Measurements from ENCODE around the gene SEMA3C.

Gene SEMA3C

GRCh38 chr7:80722616-80723195 lies 196.1 kb downstream of the SEMA3C start:
- no peak overlapping the region for H4K91ac ChIP-seq (ENCODE audit: low read depth, low read length, poor library complexity)
- WGBS, 2 donors (ENCODE audit: extremely low coverage in 2 of 2, insufficient read length in 2 of 2, insufficient replicate concordance in 1 of 2): no CpG with 5 or more reads among the region's 3 CpGs

GRCh38 chr7:80721883-80722615 lies 196.8 kb downstream of the SEMA3C start:
- Histone ChIP-seq H3K18ac (ENCODE audit: low read length) (no peak overlapping the region), H2BK15ac (ENCODE audit: low read length) (no peak overlapping the region), H4K91ac (ENCODE audit: low read depth, low read length, poor library complexity) (no peak overlapping the region), H3K27ac (replicated peaks; ENCODE audit: low read length) (no peak overlapping the region), H3K9me3 (replicated peaks in 1 of 2; ENCODE audit: control insufficient read depth in 2 of 2, insufficient read depth in 1 of 2, low read depth in 1 of 2, low read length in 2 of 2) (no peaks in the 10 kb centered on the region), H2BK5ac (ENCODE audit: low read length) (no peak overlapping the region), H3K79me1 (ENCODE audit: low read depth, low read length) (no peaks in the 10 kb centered on the region), H3K23ac (ENCODE audit: low read depth, low read length, poor library complexity) (no peak overlapping the region), H3K27me3 (ENCODE audit: control insufficient read depth in 3 of 3, insufficient read depth in 3 of 3, low read depth in 1 of 3, low read length in 3 of 3) (no peaks in the 10 kb centered on the region), H3K9ac (ENCODE audit: low read depth, low read length, poor library complexity) (no peak overlapping the region), H2BK12ac (ENCODE audit: low read length) (no peak overlapping the region), H3K4me1 (ENCODE audit: control insufficient read depth in 2 of 2, insufficient read depth in 1 of 2, low read depth in 1 of 2, low read length in 2 of 2) (peaks cover 12 to 24% of the 10 kb centered on the region in 2 donors), H2AFZ (ENCODE audit: low read length) (peak overlapping the region; percentile 72), H3K36me3 (replicated peaks in 1 of 2; ENCODE audit: control insufficient read depth in 2 of 2, insufficient read depth in 2 of 2, low read length in 2 of 2) (no peaks in the 10 kb centered on the region), H3K4me3 (ENCODE audit: low read length in 2 of 2) (no peak overlapping the region), H4K8ac (ENCODE audit: low read depth, low read length) (no peak overlapping the region), H3K14ac (ENCODE audit: low read length) (no peak overlapping the region), H2AK5ac (ENCODE audit: low read depth, low read length) (no peak overlapping the region), H3K4ac (ENCODE audit: low read length) (no peak overlapping the region), H3K4me2 (ENCODE audit: insufficient read depth, low read length, poor library complexity, severe bottlenecking) (no peak overlapping the region), H2BK120ac (ENCODE audit: low read depth, low read length) (no peak overlapping the region)
- no peak for DNase-seq (ENCODE audit: low spot score)
- WGBS, 2 donors (ENCODE audit: extremely low coverage in 2 of 2, insufficient read length in 2 of 2, insufficient replicate concordance in 1 of 2): no CpG with 5 or more reads among the region's 3 CpGs

More at GRCh38 chr7:80722616-80723195, 196.1 kb downstream of the SEMA3C start:
- Histone ChIP-seq H3K27ac (replicated peaks; ENCODE audit: low read length) (no peak overlapping the region), H3K14ac (ENCODE audit: low read length) (no peak overlapping the region), H2BK120ac (ENCODE audit: low read depth, low read length) (no peak overlapping the region), H2AFZ (ENCODE audit: low read length) (peak overlapping the region; percentile 72), H3K27me3 (ENCODE audit: control insufficient read depth in 3 of 3, insufficient read depth in 3 of 3, low read depth in 1 of 3, low read length in 3 of 3) (no peaks in the 10 kb centered on the region), H3K23ac (ENCODE audit: low read depth, low read length, poor library complexity) (no peak overlapping the region), H2BK5ac (ENCODE audit: low read length) (no peak overlapping the region), H2AK5ac (ENCODE audit: low read depth, low read length) (no peak overlapping the region), H3K4ac (ENCODE audit: low read length) (no peak overlapping the region), H3K9me3 (replicated peaks in 1 of 2; ENCODE audit: control insufficient read depth in 2 of 2, insufficient read depth in 1 of 2, low read depth in 1 of 2, low read length in 2 of 2) (no peaks in the 10 kb centered on the region), H3K79me1 (ENCODE audit: low read depth, low read length) (no peaks in the 10 kb centered on the region), H3K9ac (ENCODE audit: low read depth, low read length, poor library complexity) (no peak overlapping the region), H2BK15ac (ENCODE audit: low read length) (no peak overlapping the region), H4K8ac (ENCODE audit: low read depth, low read length) (no peak overlapping the region), H3K4me1 (ENCODE audit: control insufficient read depth in 2 of 2, insufficient read depth in 1 of 2, low read depth in 1 of 2, low read length in 2 of 2) (peaks cover 12 to 24% of the 10 kb centered on the region in 2 donors), H3K4me2 (ENCODE audit: insufficient read depth, low read length, poor library complexity, severe bottlenecking) (no peak overlapping the region), H3K36me3 (replicated peaks in 1 of 2; ENCODE audit: control insufficient read depth in 2 of 2, insufficient read depth in 2 of 2, low read length in 2 of 2) (no peaks in the 10 kb centered on the region), H2BK12ac (ENCODE audit: low read length) (no peak overlapping the region), H3K4me3 (ENCODE audit: low read length in 2 of 2) (no peak overlapping the region), H3K18ac (ENCODE audit: low read length) (no peak overlapping the region)
- no peak for DNase-seq (ENCODE audit: low spot score)

- no peak overlapping the region for H2BK15ac ChIP-seq (ENCODE audit: low read length)
- no peak overlapping the region for H3K27ac ChIP-seq (replicated peaks; ENCODE audit: low read length)
- no peak overlapping the region for H2BK12ac ChIP-seq (ENCODE audit: low read length)
- H3K9me3 ChIP-seq (replicated peaks in 1 of 2; ENCODE audit: control insufficient read depth in 2 of 2, insufficient read depth in 1 of 2, low read depth in 1 of 2, low read length in 2 of 2): no peaks in the 10 kb centered on the region
- DNase-seq (ENCODE audit: low spot score): no peak
- H3K4ac ChIP-seq (ENCODE audit: low read length): no peak overlapping the region
- H3K27me3 ChIP-seq (ENCODE audit: control insufficient read depth in 3 of 3, insufficient read depth in 3 of 3, low read depth in 1 of 3, low read length in 3 of 3): no peaks in the 10 kb centered on the region
- no peak overlapping the region for H3K23ac ChIP-seq (ENCODE audit: low read depth, low read length, poor library complexity)
- no peak overlapping the region for H3K9ac ChIP-seq (ENCODE audit: low read depth, low read length, poor library complexity)
- H3K4me2 ChIP-seq (ENCODE audit: insufficient read depth, low read length, poor library complexity, severe bottlenecking): no peak overlapping the region
- WGBS, 2 donors (ENCODE audit: extremely low coverage in 2 of 2, insufficient read length in 2 of 2, insufficient replicate concordance in 1 of 2): no CpG with 5 or more reads among the region's 3 CpGs
- no peak overlapping the region for H2AK5ac ChIP-seq (ENCODE audit: low read depth, low read length)
- no peaks in the 10 kb centered on the region for H3K36me3 ChIP-seq (replicated peaks in 1 of 2; ENCODE audit: control insufficient read depth in 2 of 2, insufficient read depth in 2 of 2, low read length in 2 of 2)
- H3K14ac ChIP-seq (ENCODE audit: low read length): no peak overlapping the region
- H4K8ac ChIP-seq (ENCODE audit: low read depth, low read length): no peak overlapping the region
- no peak overlapping the region for H2AFZ ChIP-seq (ENCODE audit: low read length)
- H4K91ac ChIP-seq (ENCODE audit: low read depth, low read length, poor library complexity): no peak overlapping the region
- no peak overlapping the region for H3K4me3 ChIP-seq (ENCODE audit: low read length in 2 of 2)
- H3K4me1 ChIP-seq (ENCODE audit: control insufficient read depth in 2 of 2, insufficient read depth in 1 of 2, low read depth in 1 of 2, low read length in 2 of 2): peaks cover 12 to 16% of the 10 kb centered on the region in 2 donors
- no peak overlapping the region for H2BK120ac ChIP-seq (ENCODE audit: low read depth, low read length)
- H3K79me1 ChIP-seq (ENCODE audit: low read depth, low read length): no peaks in the 10 kb centered on the region
- H2BK5ac ChIP-seq (ENCODE audit: low read length): no peak overlapping the region
- no peak overlapping the region for H3K18ac ChIP-seq (ENCODE audit: low read length)
These were observed 198.7 kb downstream of the SEMA3C start for GRCh38 chr7:80720146-80720545.

- Histone ChIP-seq H3K23ac (ENCODE audit: low read depth, low read length, poor library complexity) (no peak overlapping the region), H3K36me3 (replicated peaks in 1 of 2; ENCODE audit: control insufficient read depth in 2 of 2, insufficient read depth in 2 of 2, low read length in 2 of 2) (no peaks in the 10 kb centered on the region), H3K79me1 (ENCODE audit: low read depth, low read length) (no peaks in the 10 kb centered on the region), H3K27ac (replicated peaks; ENCODE audit: low read length) (no peak overlapping the region), H2AK5ac (ENCODE audit: low read depth, low read length) (no peak overlapping the region), H2BK120ac (ENCODE audit: low read depth, low read length) (no peak overlapping the region), H3K27me3 (ENCODE audit: control insufficient read depth in 3 of 3, insufficient read depth in 3 of 3, low read depth in 1 of 3, low read length in 3 of 3) (no peaks in the 10 kb centered on the region), H4K91ac (ENCODE audit: low read depth, low read length, poor library complexity) (no peak overlapping the region), H2BK12ac (ENCODE audit: low read length) (no peak overlapping the region), H3K14ac (ENCODE audit: low read length) (no peak overlapping the region), H3K9ac (ENCODE audit: low read depth, low read length, poor library complexity) (no peak overlapping the region), H3K4ac (ENCODE audit: low read length) (no peak overlapping the region), H3K18ac (ENCODE audit: low read length) (no peak overlapping the region), H3K4me2 (ENCODE audit: insufficient read depth, low read length, poor library complexity, severe bottlenecking) (no peak overlapping the region), H2AFZ (ENCODE audit: low read length) (no peak overlapping the region), H4K8ac (ENCODE audit: low read depth, low read length) (no peak overlapping the region), H3K9me3 (replicated peaks in 1 of 2; ENCODE audit: control insufficient read depth in 2 of 2, insufficient read depth in 1 of 2, low read depth in 1 of 2, low read length in 2 of 2) (no peaks in the 10 kb centered on the region), H2BK5ac (ENCODE audit: low read length) (no peak overlapping the region), H3K4me1 (ENCODE audit: control insufficient read depth in 2 of 2, insufficient read depth in 1 of 2, low read depth in 1 of 2, low read length in 2 of 2) (peaks cover 8 to 11% of the 10 kb centered on the region in 2 donors), H3K4me3 (ENCODE audit: low read length in 2 of 2) (no peak overlapping the region), H2BK15ac (ENCODE audit: low read length) (no peak overlapping the region)
- DNase-seq (ENCODE audit: low spot score): no peak
- WGBS, 2 donors (ENCODE audit: extremely low coverage in 2 of 2, insufficient read length in 2 of 2, insufficient replicate concordance in 1 of 2): no CpG with 5 or more reads among the region's 3 CpGs
These were observed 199.6 kb downstream of the SEMA3C start for GRCh38 chr7:80719261-80719660.
